ENCODE results near the gene SYT17.

The SYT17 gene

DNA sequence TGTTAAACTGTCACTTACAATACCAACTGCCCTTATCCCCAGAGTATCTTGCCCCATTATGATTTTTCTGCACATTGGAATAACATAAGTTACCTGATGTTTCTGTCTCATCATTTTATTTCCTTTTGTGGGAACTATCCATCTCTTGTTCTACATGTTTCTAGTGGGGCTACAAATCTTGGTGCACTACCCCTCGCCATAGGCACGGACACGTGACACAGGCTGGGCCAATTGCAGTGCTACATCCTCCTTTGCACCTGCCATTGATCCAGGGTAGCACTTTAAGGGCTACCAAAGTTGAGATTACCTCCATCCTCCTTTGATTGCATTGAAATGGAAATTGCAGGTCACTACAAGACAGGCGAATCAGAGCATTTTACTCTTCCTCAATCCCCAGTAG is 14.2 kb upstream of the SYT17 start:
- ChIA-PET POLR2A (no interaction called here), CTCF (no interaction called here)
- no peak overlapping the region for H3K27ac ChIP-seq (ENCODE audit: extremely low read depth, low read depth, low read length)
- no peaks in the 10 kb centered on the region for H3K4me1 ChIP-seq (ENCODE audit: control insufficient read depth, insufficient read depth, low read length)
- H3K4me3 ChIP-seq (ENCODE audit: low read depth, low read length) = no peak overlapping the region
- H3K36me3 ChIP-seq (ENCODE audit: control insufficient read depth in 2 of 2, insufficient read depth in 1 of 2, low read length in 2 of 2) = no peaks in the 10 kb centered on the region
- H3K9me3 ChIP-seq (ENCODE audit: control insufficient read depth, insufficient read depth, low read depth, low read length) = no peaks in the 10 kb centered on the region
- TF ChIP-seq, protein P1, sequence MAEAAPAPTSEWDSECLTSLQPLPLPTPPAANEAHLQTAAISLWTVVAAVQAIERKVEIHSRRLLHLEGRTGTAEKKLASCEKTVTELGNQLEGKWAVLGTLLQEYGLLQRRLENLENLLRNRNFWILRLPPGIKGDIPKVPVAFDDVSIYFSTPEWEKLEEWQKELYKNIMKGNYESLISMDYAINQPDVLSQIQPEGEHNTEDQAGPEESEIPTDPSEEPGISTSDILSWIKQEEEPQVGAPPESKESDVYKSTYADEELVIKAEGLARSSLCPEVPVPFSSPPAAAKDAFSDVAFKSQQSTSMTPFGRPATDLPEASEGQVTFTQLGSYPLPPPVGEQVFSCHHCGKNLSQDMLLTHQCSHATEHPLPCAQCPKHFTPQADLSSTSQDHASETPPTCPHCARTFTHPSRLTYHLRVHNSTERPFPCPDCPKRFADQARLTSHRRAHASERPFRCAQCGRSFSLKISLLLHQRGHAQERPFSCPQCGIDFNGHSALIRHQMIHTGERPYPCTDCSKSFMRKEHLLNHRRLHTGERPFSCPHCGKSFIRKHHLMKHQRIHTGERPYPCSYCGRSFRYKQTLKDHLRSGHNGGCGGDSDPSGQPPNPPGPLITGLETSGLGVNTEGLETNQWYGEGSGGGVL (tag by site-specific recombination; IDR thresholded peaks at IDR 0.05) = no peak
- TF ChIP-seq KLF7 (tag by site-specific recombination; IDR thresholded peaks at IDR 0.05; ENCODE audit: borderline replicate concordance) (no peak), ZNF266 (tag by site-specific recombination; IDR thresholded peaks at IDR 0.05; ENCODE audit: low read depth) (no peak), ZNF184 (tag by site-specific recombination; IDR thresholded peaks at IDR 0.05) (no peak), YY1 (tag by site-specific recombination; IDR thresholded peaks at IDR 0.05) (peak; percentile 69), ZNF394 (tag by site-specific recombination; IDR thresholded peaks at IDR 0.05; ENCODE audit: borderline replicate concordance) (no peak), ZNF223 (tag by site-specific recombination; IDR thresholded peaks at IDR 0.05) (no peak), ZNF133 (tag by site-specific recombination; IDR thresholded peaks at IDR 0.05) (no peak), ZNF114 (tag by site-specific recombination; IDR thresholded peaks at IDR 0.05) (no peak), FEZF1 (tag by site-specific recombination; IDR thresholded peaks at IDR 0.05) (no peak), ZNF274 (IDR thresholded peaks at IDR 0.05; ENCODE audit: low read length) (no peak), ZNF274 (tag by site-specific recombination; IDR thresholded peaks at IDR 0.05; ENCODE audit: borderline replicate concordance) (no peak), ZNF350 (tag by site-specific recombination; IDR thresholded peaks at IDR 0.05) (no peak), ZNF174 (tag by site-specific recombination; IDR thresholded peaks at IDR 0.05) (no peak), ZNF76 (tag by site-specific recombination; IDR thresholded peaks at IDR 0.05; ENCODE audit: borderline replicate concordance, low read depth) (peak; percentile 47; the same call in 1 of the 2 replicates), SP2 (tag by site-specific recombination; IDR thresholded peaks at IDR 0.05) (peak; percentile 41), ZNF621 (tag by site-specific recombination; IDR thresholded peaks at IDR 0.05) (no peak), ZNF426 (tag by site-specific recombination; IDR thresholded peaks at IDR 0.05) (no peak)
- TF ChIP-seq, protein P2, sequence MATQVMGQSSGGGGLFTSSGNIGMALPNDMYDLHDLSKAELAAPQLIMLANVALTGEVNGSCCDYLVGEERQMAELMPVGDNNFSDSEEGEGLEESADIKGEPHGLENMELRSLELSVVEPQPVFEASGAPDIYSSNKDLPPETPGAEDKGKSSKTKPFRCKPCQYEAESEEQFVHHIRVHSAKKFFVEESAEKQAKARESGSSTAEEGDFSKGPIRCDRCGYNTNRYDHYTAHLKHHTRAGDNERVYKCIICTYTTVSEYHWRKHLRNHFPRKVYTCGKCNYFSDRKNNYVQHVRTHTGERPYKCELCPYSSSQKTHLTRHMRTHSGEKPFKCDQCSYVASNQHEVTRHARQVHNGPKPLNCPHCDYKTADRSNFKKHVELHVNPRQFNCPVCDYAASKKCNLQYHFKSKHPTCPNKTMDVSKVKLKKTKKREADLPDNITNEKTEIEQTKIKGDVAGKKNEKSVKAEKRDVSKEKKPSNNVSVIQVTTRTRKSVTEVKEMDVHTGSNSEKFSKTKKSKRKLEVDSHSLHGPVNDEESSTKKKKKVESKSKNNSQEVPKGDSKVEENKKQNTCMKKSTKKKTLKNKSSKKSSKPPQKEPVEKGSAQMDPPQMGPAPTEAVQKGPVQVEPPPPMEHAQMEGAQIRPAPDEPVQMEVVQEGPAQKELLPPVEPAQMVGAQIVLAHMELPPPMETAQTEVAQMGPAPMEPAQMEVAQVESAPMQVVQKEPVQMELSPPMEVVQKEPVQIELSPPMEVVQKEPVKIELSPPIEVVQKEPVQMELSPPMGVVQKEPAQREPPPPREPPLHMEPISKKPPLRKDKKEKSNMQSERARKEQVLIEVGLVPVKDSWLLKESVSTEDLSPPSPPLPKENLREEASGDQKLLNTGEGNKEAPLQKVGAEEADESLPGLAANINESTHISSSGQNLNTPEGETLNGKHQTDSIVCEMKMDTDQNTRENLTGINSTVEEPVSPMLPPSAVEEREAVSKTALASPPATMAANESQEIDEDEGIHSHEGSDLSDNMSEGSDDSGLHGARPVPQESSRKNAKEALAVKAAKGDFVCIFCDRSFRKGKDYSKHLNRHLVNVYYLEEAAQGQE (tag by site-specific recombination; IDR thresholded peaks at IDR 0.05) = 0 out of 2 replicates have a peak, but pooled peaks have one; percentile 26
- TF ChIP-seq, protein P3, sequence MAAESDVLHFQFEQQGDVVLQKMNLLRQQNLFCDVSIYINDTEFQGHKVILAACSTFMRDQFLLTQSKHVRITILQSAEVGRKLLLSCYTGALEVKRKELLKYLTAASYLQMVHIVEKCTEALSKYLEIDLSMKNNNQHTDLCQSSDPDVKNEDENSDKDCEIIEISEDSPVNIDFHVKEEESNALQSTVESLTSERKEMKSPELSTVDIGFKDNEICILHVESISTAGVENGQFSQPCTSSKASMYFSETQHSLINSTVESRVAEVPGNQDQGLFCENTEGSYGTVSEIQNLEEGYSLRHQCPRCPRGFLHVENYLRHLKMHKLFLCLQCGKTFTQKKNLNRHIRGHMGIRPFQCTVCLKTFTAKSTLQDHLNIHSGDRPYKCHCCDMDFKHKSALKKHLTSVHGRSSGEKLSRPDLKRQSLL (tag by site-specific recombination; IDR thresholded peaks at IDR 0.05) = no peak
- TF ChIP-seq, protein P4, sequence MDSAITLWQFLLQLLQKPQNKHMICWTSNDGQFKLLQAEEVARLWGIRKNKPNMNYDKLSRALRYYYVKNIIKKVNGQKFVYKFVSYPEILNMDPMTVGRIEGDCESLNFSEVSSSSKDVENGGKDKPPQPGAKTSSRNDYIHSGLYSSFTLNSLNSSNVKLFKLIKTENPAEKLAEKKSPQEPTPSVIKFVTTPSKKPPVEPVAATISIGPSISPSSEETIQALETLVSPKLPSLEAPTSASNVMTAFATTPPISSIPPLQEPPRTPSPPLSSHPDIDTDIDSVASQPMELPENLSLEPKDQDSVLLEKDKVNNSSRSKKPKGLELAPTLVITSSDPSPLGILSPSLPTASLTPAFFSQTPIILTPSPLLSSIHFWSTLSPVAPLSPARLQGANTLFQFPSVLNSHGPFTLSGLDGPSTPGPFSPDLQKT (IDR thresholded peaks at IDR 0.05; ENCODE audit: borderline replicate concordance, low read depth, low read length) = no peak
- TF ChIP-seq, protein P5, sequence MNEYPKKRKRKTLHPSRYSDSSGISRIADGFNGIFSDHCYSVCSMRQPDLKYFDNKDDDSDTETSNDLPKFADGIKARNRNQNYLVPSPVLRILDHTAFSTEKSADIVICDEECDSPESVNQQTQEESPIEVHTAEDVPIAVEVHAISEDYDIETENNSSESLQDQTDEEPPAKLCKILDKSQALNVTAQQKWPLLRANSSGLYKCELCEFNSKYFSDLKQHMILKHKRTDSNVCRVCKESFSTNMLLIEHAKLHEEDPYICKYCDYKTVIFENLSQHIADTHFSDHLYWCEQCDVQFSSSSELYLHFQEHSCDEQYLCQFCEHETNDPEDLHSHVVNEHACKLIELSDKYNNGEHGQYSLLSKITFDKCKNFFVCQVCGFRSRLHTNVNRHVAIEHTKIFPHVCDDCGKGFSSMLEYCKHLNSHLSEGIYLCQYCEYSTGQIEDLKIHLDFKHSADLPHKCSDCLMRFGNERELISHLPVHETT (tag by site-specific recombination; IDR thresholded peaks at IDR 0.05) = no peak
- TF ChIP-seq, protein P6, sequence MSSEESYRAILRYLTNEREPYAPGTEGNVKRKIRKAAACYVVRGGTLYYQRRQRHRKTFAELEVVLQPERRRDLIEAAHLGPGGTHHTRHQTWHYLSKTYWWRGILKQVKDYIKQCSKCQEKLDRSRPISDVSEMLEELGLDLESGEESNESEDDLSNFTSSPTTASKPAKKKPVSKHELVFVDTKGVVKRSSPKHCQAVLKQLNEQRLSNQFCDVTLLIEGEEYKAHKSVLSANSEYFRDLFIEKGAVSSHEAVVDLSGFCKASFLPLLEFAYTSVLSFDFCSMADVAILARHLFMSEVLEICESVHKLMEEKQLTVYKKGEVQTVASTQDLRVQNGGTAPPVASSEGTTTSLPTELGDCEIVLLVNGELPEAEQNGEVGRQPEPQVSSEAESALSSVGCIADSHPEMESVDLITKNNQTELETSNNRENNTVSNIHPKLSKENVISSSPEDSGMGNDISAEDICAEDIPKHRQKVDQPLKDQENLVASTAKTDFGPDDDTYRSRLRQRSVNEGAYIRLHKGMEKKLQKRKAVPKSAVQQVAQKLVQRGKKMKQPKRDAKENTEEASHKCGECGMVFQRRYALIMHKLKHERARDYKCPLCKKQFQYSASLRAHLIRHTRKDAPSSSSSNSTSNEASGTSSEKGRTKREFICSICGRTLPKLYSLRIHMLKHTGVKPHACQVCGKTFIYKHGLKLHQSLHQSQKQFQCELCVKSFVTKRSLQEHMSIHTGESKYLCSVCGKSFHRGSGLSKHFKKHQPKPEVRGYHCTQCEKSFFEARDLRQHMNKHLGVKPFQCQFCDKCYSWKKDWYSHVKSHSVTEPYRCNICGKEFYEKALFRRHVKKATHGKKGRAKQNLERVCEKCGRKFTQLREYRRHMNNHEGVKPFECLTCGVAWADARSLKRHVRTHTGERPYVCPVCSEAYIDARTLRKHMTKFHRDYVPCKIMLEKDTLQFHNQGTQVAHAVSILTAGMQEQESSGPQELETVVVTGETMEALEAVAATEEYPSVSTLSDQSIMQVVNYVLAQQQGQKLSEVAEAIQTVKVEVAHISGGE (tag by site-specific recombination; conservative IDR thresholded peaks at IDR 0.05; ENCODE audit: low read depth) = peak; percentile 98
